Breast epithelium (tissue), 3 donors: ENCODE results near the gene TMCC1.

Experiments
- POLR2AphosphoS5 ChIP-seq, 3 donors: sonication (generic); formaldehyde crosslinking; IDR thresholded peaks; one replicate each; pipeline ENCODE4 v1.6.1; 2017; ENCODE audit warnings: antibody characterized with exemption in 3 of 3
- TF ChIP-seq, protein P1 (sequence below), 3 donors: fragments of 450-650 bp; IDR thresholded peaks; one replicate each; pipeline ENCODE4 v1.5.1; 2016 to 2017; ENCODE audit warnings: antibody characterized with exemption in 3 of 3, mild to moderate bottlenecking in 3 of 3, moderate library complexity in 3 of 3

DNA sequence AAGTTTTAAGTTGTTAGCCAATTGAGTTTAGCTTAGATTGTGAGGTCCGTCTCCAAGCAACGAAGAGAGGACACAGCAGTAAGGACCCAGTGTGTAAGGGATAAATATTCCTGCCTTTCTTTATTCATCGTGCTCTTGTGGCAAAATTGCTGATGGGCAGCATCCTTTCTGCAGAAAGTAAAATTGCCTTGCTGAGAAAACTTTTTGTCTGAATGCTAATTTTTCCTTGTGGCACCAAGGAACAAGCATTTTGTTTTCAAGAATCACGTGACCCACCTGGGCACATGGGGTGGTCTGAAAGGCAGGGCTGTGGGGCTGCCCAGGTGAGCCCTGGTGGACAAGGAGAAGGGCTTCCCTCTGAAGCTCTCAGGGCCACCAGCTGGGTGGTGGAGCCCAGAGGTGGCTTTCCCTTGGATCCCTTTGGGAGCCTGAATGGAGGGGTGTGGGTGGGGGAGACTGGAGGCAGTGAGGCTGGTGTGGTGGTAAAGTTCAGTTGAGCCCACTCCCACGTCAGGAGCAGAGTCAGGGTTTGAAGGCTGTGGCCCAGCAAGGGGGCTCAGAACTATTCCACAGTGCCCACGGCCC lies 24.0 kb upstream of the TMCC1 start:
- TF ChIP-seq, protein P1, sequence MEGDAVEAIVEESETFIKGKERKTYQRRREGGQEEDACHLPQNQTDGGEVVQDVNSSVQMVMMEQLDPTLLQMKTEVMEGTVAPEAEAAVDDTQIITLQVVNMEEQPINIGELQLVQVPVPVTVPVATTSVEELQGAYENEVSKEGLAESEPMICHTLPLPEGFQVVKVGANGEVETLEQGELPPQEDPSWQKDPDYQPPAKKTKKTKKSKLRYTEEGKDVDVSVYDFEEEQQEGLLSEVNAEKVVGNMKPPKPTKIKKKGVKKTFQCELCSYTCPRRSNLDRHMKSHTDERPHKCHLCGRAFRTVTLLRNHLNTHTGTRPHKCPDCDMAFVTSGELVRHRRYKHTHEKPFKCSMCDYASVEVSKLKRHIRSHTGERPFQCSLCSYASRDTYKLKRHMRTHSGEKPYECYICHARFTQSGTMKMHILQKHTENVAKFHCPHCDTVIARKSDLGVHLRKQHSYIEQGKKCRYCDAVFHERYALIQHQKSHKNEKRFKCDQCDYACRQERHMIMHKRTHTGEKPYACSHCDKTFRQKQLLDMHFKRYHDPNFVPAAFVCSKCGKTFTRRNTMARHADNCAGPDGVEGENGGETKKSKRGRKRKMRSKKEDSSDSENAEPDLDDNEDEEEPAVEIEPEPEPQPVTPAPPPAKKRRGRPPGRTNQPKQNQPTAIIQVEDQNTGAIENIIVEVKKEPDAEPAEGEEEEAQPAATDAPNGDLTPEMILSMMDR (IDR thresholded peaks at IDR 0.05), result no peak
- TF ChIP-seq POLR2AphosphoS5 (IDR thresholded peaks at IDR 0.05), result no peak
